DOHH2 (cell line): Measurements from ENCODE around the gene AGRN.
"Not testable (repeated sequence)": the region's sequence is repeated elsewhere in the genome, so short reads cannot be mapped to it uniquely, and the experiment has no call there.

Source experiments
- H3F3A ChIP-seq: fragments of 200-600 bp; sonication (generic), shearing (Covaris generic); 2 replicates; pipeline ENCODE4 v1.6.0; 2016; ENCODE audit warnings: antibody characterized with exemption, mild to moderate bottlenecking; ENCODE audit not compliant: control insufficient read depth, insufficient read depth
- H3K27ac ChIP-seq: fragments of 200-600 bp; sonication (generic); 2 replicates; pipeline ENCODE4 v1.5.1; 2014; ENCODE audit warnings: low read depth, mild to moderate bottlenecking, low read length, moderate library complexity
- H3K27me3 ChIP-seq: fragments of 200-600 bp; sonication (generic); 2 replicates; pipeline ENCODE4 v1.6.1; 2014; ENCODE audit warnings: mild to moderate bottlenecking, low read length, mixed read lengths; ENCODE audit not compliant: control insufficient read depth
- H3K36me3 ChIP-seq: fragments of 200-600 bp; sonication (generic); 2 replicates; pipeline ENCODE4 v1.6.1; 2014; ENCODE audit warnings: mild to moderate bottlenecking, low read length, moderate library complexity, mixed read lengths; ENCODE audit not compliant: control insufficient read depth
- H3K4me1 ChIP-seq: fragments of 200-600 bp; sonication (generic); 2 replicates; pipeline ENCODE4 v1.6.1; 2014; ENCODE audit warnings: mild to moderate bottlenecking, low read length, mixed read lengths; ENCODE audit not compliant: control insufficient read depth
- H3K4me2 ChIP-seq: fragments of 200-600 bp; sonication (generic); 2 replicates; pipeline ENCODE4 v1.6.0; 2014; ENCODE audit warnings: mild to moderate bottlenecking, low read length, moderate library complexity
- H3K4me3 ChIP-seq: fragments of 200-600 bp; sonication (generic); 2 replicates; pipeline ENCODE4 v1.5.1; 2014; ENCODE audit warnings: mild to moderate bottlenecking, low read length, mixed read lengths
- H3K79me2 ChIP-seq: fragments of 200-600 bp; sonication (generic); 2 replicates; pipeline ENCODE4 v1.6.1; 2014; ENCODE audit warnings: mild to moderate bottlenecking, low read length, mixed read lengths; ENCODE audit not compliant: control insufficient read depth
- H3K9me2 ChIP-seq: fragments of 200-600 bp; sonication (generic); replicated peaks from 2 replicates; pipeline ENCODE4 v1.6.1; 2014; ENCODE audit warnings: mild to moderate bottlenecking, low read length, mixed read lengths; ENCODE audit not compliant: control insufficient read depth
- H3K9me3 ChIP-seq: fragments of 200-600 bp; sonication (generic); 2 replicates; pipeline ENCODE4 v1.6.1; 2014; ENCODE audit warnings: antibody characterized with exemption, low read length, mixed read lengths; ENCODE audit not compliant: control insufficient read depth, insufficient read depth
- H4K20me1 ChIP-seq: fragments of 200-600 bp; sonication (generic); 2 replicates; pipeline ENCODE4 v1.6.0; 2014; ENCODE audit warnings: low read depth, mild to moderate bottlenecking, antibody characterized with exemption, low read length, moderate library complexity; ENCODE audit not compliant: control insufficient read depth, insufficient read depth
- CTCF ChIP-seq: fragments of 200-600 bp; sonication (generic); IDR thresholded peaks from one replicate; pipeline ENCODE4 v1.5.1; 2014; ENCODE audit warnings: antibody characterized with exemption, mild to moderate bottlenecking, low read depth, low read length; ENCODE audit not compliant: poor library complexity, severe bottlenecking
- EZH2phosphoT487 ChIP-seq: fragments of 200-600 bp; sonication (generic); IDR thresholded peaks from 2 replicates; pipeline ENCODE4 v1.6.1; 2017; ENCODE audit warnings: borderline replicate concordance, mild to moderate bottlenecking, antibody characterized with exemption, low read length, moderate library complexity, mixed read lengths

Gene AGRN

GRCh38 chr1:1013105-1013921 is 6.6 kb upstream of the AGRN start, which contains the start of gene ISG15:
ISG15 (plus strand) TSS chr1:1013497; CDS start chr1:1013574, 77 bp downstream.
- no peaks in the 10 kb centered on the region for H3K27me3 ChIP-seq
- H3F3A ChIP-seq: no peaks in the 10 kb centered on the region
- TF ChIP-seq CTCF (no peak), EZH2phosphoT487 (no peak)
- no peaks in the 10 kb centered on the region for H3K36me3 ChIP-seq
- no peaks in the 10 kb centered on the region for H3K9me3 ChIP-seq
- H3K4me3 ChIP-seq: peak within 1 kb of the TSS; percentile 72
- no peaks in the 10 kb centered on the region for H3K9me2 ChIP-seq
- H3K4me1 ChIP-seq: peaks cover 22% of the 10 kb centered on the region
- H3K4me2 ChIP-seq: peak within 1 kb of the TSS; percentile 79
- H4K20me1 ChIP-seq: no peaks in the 10 kb centered on the region
- H3K27ac ChIP-seq: no peak within 1 kb of the TSS
- no peaks in the 10 kb centered on the region for H3K79me2 ChIP-seq

DNA sequence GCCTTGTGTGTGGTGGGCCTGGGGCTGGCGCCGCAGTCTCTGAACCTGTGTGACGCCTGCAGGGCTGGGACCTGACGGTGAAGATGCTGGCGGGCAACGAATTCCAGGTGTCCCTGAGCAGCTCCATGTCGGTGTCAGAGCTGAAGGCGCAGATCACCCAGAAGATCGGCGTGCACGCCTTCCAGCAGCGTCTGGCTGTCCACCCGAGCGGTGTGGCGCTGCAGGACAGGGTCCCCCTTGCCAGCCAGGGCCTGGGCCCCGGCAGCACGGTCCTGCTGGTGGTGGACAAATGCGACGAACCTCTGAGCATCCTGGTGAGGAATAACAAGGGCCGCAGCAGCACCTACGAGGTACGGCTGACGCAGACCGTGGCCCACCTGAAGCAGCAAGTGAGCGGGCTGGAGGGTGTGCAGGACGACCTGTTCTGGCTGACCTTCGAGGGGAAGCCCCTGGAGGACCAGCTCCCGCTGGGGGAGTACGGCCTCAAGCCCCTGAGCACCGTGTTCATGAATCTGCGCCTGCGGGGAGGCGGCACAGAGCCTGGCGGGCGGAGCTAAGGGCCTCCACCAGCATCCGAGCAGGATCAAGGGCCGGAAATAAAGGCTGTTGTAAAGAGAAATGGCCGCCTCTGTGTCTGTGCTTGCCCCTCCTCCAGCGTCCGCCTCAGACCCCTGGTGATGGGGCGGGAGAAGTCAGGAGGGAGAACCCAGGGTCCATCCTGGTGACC is 5.8 kb upstream of the AGRN start:
- Histone ChIP-seq H3K36me3 (no peaks in the 10 kb centered on the region), H3F3A (no peaks in the 10 kb centered on the region), H3K4me3 (peak overlapping the region; percentile 72), H3K79me2 (no peaks in the 10 kb centered on the region), H3K27me3 (no peaks in the 10 kb centered on the region), H3K9me2 (no peaks in the 10 kb centered on the region), H3K9me3 (no peaks in the 10 kb centered on the region), H3K4me2 (peak overlapping the region; percentile 79), H4K20me1 (no peaks in the 10 kb centered on the region), H3K4me1 (peaks cover 22% of the 10 kb centered on the region), H3K27ac (no peak overlapping the region)
- TF ChIP-seq EZH2phosphoT487: no peak
- TF ChIP-seq CTCF: no peak

GRCh38 chr1:1014799-1015681 is 4.9 kb upstream of the AGRN start:
- Histone ChIP-seq H3K4me2 (no peak overlapping the region), H3F3A (no peaks in the 10 kb centered on the region), H3K9me3 (no peaks in the 10 kb centered on the region), H3K36me3 (no peaks in the 10 kb centered on the region), H3K27me3 (peaks cover under 1% of the 10 kb centered on the region; the same call in 1 of the 2 replicates), H4K20me1 (no peaks in the 10 kb centered on the region), H3K27ac (no peak overlapping the region), H3K4me1 (peaks cover 22% of the 10 kb centered on the region), H3K4me3 (no peak overlapping the region), H3K9me2 (no peaks in the 10 kb centered on the region), H3K79me2 (no peaks in the 10 kb centered on the region)
- TF ChIP-seq CTCF (peak; percentile 53), EZH2phosphoT487 (no peak)

- Histone ChIP-seq H3K4me1 (peaks cover 17% of the 10 kb centered on the region), H3K27me3 (peaks cover 26% of the 10 kb centered on the region)
- not testable (repeated sequence) for H4K20me1 ChIP-seq, H3K79me2 ChIP-seq, H3K36me3 ChIP-seq, H3F3A ChIP-seq, H3K9me3 ChIP-seq, H3K27ac ChIP-seq, H3K9me2 ChIP-seq, H3K4me3 ChIP-seq, H3K4me2 ChIP-seq
Measured at GRCh38 chr1:1017397-1018320, 2.3 kb upstream of the AGRN start.
